Renal cortex interstitium (tissue), 11 donors: Measurements from ENCODE around the gene SYPL1. TPM values are rescaled to one million over a fixed set of nuclear protein-coding genes. Genes with fewer than 3 reads are reported as not detected.
A peak's percentile ranks its signal among the peaks of the same experiment; 100 is the strongest.

Source experiments
- DNase-seq, 11 donors: peaks; one replicate each; pipeline ENCODE4 v3.0.0-alpha.2; 2013; ENCODE audit warnings: low read depth in 9 of 11, low spot score in 4 of 11; ENCODE audit errors: extremely low read depth in 1 of 11
- polyA plus RNA-seq, 3 donors: library from polyadenylated mRNA; unstranded; fragments of 120-200 nt; gene quantifications; one replicate each; pipeline ENCODE4 v1.2.1, GENCODE V29; 2013; ENCODE audit not compliant: insufficient read length in 3 of 3

SYPL1 gene
- polyA plus RNA-seq, 3 donors, result 125 to 148 (median 132) TPM

DNA sequence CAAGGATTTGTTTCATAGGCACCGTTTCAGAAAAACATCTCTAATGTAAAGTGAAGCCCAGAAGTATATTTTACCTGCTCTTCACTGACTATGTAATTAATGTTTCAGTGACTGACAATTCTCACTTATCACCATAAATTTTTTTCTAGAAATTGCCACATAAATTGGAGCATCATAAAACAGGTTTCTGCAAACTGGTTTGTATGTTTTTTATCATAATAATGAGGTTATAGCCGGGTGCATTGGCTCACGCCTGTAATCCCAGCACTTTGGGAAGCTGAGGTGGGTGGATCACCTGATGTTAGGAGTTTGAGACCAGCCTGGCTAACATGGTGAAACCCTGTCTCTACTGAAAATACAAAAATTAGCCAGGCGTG, 39.4 kb downstream of the SYPL1 start:
- no peak for DNase-seq

GRCh38 chr7:106071999-106072714, 40.0 kb downstream of the SYPL1 start:
- DNase-seq, result no peak

- peak in 1 of 11 donors; percentile 36 for DNase-seq
Measured at GRCh38 chr7:106071356-106071998, 40.6 kb downstream of the SYPL1 start.

DNA sequence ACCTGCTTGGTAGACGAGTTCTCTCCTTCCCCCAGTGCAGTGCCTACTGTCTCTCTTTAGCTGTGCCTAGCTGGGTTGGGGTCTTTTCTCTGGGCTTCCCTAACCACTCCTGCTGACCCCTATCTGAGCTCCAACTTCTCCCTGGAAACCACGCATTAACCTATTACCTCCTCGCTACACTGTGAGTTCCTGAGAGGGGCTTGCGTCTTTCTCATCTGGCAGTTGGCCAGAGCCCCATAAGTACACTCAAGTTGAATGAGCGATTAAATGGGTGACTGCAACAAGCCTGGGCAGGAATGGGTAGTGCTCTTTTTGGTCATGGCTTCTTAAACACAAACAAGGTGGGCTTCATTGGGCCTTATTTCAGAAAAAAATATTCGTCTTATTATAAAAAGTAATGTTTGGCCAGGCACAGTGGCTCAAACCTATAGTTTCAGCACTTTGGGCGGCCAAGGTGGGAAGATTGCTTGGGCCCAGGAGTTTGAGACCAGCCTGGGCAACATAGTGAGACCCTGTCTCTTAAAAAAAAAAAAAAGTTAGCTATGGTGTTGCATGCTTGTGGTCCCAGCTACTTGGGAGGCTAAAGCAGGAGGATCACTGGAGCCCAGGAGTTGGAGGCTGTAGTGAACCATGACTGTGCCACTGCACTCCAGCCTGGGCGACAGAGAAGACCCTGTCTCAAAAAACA, 41.4 kb downstream of the SYPL1 start:
- DNase-seq, result no peak

- no peak for DNase-seq
Measured at GRCh38 chr7:106070201-106070551, 41.9 kb downstream of the SYPL1 start.

DNA sequence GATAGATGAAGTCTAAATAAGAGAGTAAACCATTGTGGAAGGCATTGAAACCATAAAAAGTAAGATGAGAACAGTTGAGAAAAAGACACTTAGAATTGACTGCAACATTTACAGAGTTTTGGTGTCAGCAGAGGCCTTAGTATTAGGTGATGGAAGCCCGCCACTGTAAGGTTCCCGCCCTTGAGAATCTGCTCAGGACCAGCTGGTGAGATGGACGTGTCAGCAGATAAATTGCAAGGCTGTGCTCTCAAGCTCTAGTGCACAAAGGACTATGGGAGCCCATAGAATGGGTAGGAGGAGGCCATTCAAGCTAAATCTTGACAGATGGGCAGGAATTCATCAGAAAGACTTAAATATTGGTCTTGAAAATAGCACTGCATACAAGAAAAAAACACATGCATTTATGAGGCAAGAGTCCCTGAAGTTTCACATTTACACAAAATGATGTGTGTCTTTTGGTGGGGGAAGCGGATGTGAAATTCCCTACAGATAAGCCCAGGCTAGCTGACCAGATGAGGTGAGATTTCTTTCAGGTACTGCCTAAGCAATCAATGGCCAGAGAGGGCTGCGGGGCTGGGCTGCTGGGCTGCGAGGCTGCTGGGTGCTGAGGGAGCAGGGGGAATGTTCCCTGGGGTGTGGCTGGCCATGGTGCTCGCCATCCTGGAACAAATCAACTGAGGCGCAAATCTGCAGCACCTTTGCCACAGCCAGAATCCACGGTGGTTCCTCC, 42.5 kb downstream of the SYPL1 start:
- DNase-seq, result no peak

DNA sequence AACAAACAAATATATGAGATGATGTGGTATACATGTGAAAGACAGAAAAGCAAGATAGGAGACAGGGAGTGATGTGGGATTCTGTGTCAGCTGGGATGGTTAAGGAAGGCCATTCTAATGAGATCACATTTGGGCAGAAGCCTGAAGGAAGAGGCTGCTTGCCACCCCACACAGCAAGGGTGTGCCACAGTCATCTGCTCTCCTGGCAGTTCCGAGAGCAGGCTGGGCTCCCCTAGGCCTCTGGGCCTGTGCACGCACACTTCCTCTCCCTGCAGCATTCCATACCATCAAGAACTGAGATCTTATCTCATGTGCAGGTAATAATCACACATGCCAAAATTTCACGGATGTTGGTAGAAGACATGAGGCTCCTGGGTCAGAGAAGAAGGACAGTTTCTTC, 43.1 kb downstream of the SYPL1 start:
- DNase-seq, result no peak

- no peak for DNase-seq
Measured at GRCh38 chr7:106068538-106068961, 43.6 kb downstream of the SYPL1 start.

DNA sequence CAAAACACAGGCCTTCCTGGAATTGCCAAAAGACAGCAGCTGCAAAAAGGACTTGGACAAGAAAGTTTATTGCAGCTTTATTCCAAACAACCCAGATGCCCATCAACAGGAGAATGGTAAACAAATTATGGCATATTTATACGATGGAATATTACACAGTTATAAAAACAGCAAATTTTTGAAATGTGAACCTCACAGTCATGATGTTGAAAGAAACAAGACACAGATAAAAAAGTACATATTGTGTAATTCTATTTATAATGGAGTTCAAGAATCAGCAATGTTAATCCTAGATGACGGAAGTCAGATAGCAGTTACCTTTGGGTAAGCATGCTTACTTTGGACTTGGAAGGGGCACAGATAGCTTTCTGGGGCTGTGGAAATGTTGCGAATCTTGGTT, 44.4 kb downstream of the SYPL1 start:
- DNase-seq, result no peak

DNA sequence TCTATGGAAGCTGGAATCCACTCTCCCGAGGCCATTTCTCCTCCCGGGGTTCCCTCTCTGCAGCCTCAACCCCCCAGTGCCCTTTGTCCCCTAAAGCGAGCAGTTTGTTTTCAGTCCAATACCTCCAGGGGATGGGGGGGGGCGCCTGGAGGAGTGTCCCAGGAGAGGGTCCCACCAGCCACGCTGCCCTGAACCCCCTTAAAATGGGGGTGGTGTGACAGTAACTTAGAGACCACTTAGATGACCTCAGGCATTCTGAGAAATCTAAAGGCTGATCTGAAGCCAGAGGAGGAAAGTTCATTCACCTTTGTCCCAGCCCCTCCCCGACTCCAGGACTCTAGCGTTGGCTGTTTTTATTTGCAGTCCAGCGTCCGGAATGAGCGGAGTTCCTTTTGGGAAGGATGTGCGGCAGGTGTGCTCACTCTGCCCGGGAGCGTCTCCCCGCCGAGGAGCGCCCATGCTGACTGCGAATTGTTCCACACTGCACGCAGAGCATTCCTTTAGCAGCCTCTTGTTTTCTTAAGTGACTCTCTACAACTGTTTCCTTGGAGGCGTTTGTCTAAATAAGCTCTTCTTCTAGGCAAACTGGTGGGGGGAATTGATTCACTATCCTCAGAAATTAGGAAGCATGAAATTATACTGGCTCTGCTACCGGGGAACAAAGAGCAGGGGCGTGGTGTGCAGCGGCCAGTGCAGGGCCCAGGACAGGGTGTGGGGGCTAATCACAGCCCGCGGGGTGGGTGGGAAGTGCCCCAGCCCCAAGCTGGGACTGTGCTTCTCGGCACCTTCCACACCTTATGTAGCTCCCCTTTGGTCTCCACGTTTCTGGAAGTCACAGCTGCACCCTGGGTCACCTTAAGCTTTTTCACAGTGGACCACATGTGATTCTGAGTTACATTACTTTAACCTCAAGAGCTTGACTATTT, 46.3 kb downstream of the SYPL1 start:
- peak in 1 of 11 donors; percentile 37 for DNase-seq

- peak in 2 of 11 donors; percentile 55 to 66 for DNase-seq
Measured at GRCh38 chr7:106064771-106065574, 47.1 kb downstream of the SYPL1 start.

- no peak for DNase-seq
Measured at GRCh38 chr7:106064316-106064715, 47.8 kb downstream of the SYPL1 start.

GRCh38 chr7:106063692-106064091, 48.4 kb downstream of the SYPL1 start:
- DNase-seq, result no peak

DNA sequence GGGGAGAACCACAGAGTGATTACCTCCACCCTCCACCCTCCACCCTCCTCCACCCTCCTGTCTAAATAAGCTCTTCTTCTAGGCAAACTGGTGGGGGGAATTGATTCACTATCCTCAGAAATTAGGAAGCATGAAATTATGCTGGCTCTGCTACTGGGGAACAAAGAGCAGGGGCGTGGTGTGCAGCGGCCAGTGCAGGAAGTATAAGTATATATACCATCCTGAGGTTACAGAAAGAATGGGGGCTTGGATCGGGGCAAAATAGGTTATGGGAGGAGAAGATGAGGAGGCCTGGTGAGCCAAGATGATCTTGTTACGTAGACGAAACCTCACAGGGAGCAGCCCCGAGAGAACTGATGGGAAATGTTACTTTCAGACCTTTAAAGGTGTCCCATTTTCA, 49.1 kb downstream of the SYPL1 start:
- DNase-seq, result no peak

- DNase-seq, result no peak
Measured at GRCh38 chr7:106062521-106062931, 49.6 kb downstream of the SYPL1 start.

GRCh38 chr7:106062006-106062405, 50.1 kb downstream of the SYPL1 start:
- no peak for DNase-seq

DNA sequence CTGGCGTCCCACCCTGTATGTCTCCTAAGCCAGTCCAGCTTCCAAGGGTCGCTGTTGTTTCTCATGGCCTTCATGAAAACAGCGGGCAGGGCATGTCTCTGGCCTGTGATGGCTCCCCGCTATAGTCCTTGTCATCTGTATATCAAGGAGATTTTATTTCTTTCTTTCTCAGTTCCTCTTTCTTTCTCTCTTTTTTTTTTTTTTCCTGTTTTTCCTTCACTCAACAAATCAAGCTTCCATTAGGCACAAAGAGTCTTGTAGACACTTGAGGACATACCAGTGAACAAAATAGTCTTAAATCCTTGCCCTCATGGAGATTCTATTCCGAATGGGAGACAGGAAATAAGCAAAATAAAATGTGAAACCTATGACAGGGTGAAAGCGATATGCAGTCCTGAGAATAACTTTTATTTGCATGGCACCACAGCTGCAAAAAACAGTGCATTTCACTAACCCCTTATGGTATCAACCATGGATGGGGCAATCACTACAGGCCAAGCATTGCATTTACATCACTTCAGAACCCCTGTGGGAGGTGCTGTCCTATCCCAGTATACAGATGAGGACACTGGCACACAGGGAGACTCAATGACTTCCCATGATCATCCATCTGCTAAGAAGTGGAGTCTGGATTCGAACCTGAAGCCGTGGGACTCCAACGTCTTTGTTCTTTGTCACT, 50.7 kb downstream of the SYPL1 start:
- DNase-seq, result no peak
